A673 (cell line): Measurements from ENCODE around the gene PAX3. TPM values are rescaled to one million over a fixed set of nuclear protein-coding genes. Genes with fewer than 3 reads are reported as not detected.

ENCODE experiments used
- BruUV-seq: library from RNA; stranded (reverse); fragments of 400-500 nt; replicated peaks from 2 replicates; lab custom pipeline; 2021; lab: Mats Ljungman, UMichigan
- CTCF ChIA-PET: fragments of 300-600 bp; sonication (Branson Sonifier 250); formaldehyde crosslinking; loops from one replicate; lab custom pipeline; 2022; ENCODE audit warnings: antibody characterized with exemption; lab: Charles Lee
- POLR2A ChIA-PET: fragments of 300-600 bp; sonication (Branson Sonifier 250); formaldehyde crosslinking; loops from one replicate; lab custom pipeline; 2022; ENCODE audit warnings: antibody characterized with exemption; ENCODE audit not compliant: low non-redundant PET; lab: Charles Lee
- DNase-seq: peaks from one replicate; pipeline ENCODE4 v3.0.0-alpha.2; 2015; ENCODE audit warnings: low spot score
- H3K27ac ChIP-seq: fragments of 200-600 bp; sonication (generic); 2 replicates; pipeline ENCODE4 v1.5.1; 2016; ENCODE audit warnings: mixed run types, low read depth, mild to moderate bottlenecking, mixed read lengths, antibody characterized with exemption, low read length; ENCODE audit not compliant: poor library complexity, severe bottlenecking
- H3K27me3 ChIP-seq: fragments of 200-600 bp; sonication (generic); replicated peaks from 2 replicates; pipeline ENCODE4 v1.6.1; 2017; ENCODE audit warnings: mixed run types, low read depth, mild to moderate bottlenecking, mixed read lengths, antibody characterized with exemption, low read length; ENCODE audit not compliant: insufficient read depth, poor library complexity
- H3K36me3 ChIP-seq: fragments of 200-600 bp; sonication (generic); 2 replicates; pipeline ENCODE4 v1.6.1; 2016; ENCODE audit warnings: mixed run types, mild to moderate bottlenecking, mixed read lengths, antibody characterized with exemption, low read length; ENCODE audit not compliant: insufficient read depth, poor library complexity, severe bottlenecking
- H3K4me1 ChIP-seq: fragments of 200-600 bp; sonication (generic); 2 replicates; pipeline ENCODE4 v1.6.1; 2017; ENCODE audit warnings: mixed run types, mild to moderate bottlenecking, mixed read lengths, antibody characterized with exemption, low read length; ENCODE audit not compliant: insufficient read depth, poor library complexity, severe bottlenecking
- H3K4me3 ChIP-seq: fragments of 200-600 bp; sonication (generic); 2 replicates; pipeline ENCODE4 v1.5.1; 2016; ENCODE audit warnings: low read depth, mixed run types, mild to moderate bottlenecking, mixed read lengths, low read length; ENCODE audit not compliant: poor library complexity, severe bottlenecking
- H3K9me3 ChIP-seq: fragments of 200-600 bp; sonication (generic); 2 replicates; pipeline ENCODE4 v1.6.1; 2016; ENCODE audit warnings: mixed run types, low read depth, mild to moderate bottlenecking, mixed read lengths, antibody characterized with exemption, low read length; ENCODE audit not compliant: poor library complexity, severe bottlenecking
- CTCF ChIP-seq: fragments of 300-800, 200-600 bp; sonication (generic); conservative IDR thresholded peaks from 2 replicates; pipeline ENCODE4 v1.5.1; 2017; ENCODE audit warnings: low read depth, mild to moderate bottlenecking, antibody characterized with exemption, low read length, moderate library complexity, mixed read lengths
- EZH2 ChIP-seq: fragments of 200-600 bp; sonication (generic); IDR thresholded peaks from 2 replicates; pipeline ENCODE4 v1.6.1; 2017; ENCODE audit warnings: borderline replicate concordance, low read depth, mild to moderate bottlenecking, mixed read lengths, antibody characterized with exemption, low read length; ENCODE audit not compliant: poor library complexity, severe bottlenecking
- intact Hi-C: fragments of 100-400 bp; cut with micrococcal nuclease; formaldehyde crosslinking; loops from one replicate; pipeline ENCODE4 v1.10.0; 2022; ENCODE audit not compliant: unreplicated experiment
- total RNA-seq: library from RNA; stranded (reverse); gene quantifications from 2 replicates; pipeline ENCODE4 v1.2.3, GENCODE V29; 2021

PAX3 gene
- total RNA-seq, 1 experiment from 2014 or later: 39.3 TPM

GRCh38 chr2:222288590-222289277 lies 10.1 kb downstream of the PAX3 start:
- Histone ChIP-seq H3K27ac (no peak overlapping the region), H3K4me1 (peaks cover 34% of the 10 kb centered on the region), H3K27me3 (no peaks in the 10 kb centered on the region), H3K4me3 (no peak overlapping the region), H3K36me3 (peaks cover 31% of the 10 kb centered on the region), H3K9me3 (no peaks in the 10 kb centered on the region)
- DNase-seq: no peak
- no peak for TF ChIP-seq EZH2
- no peak for TF ChIP-seq CTCF
- no TSS peak for BruUV-seq
- intact Hi-C loops: no loop called here
- CTCF ChIA-PET: no interaction called here
- POLR2A ChIA-PET: interaction anchor here (0.7 kb wide), 1 partner anchor 12 kb away, joined by 3 read pairs; no protein-coding TSS in a partner anchor

- intact Hi-C loops: no loop called here
- BruUV-seq: no TSS peak
- no peak for TF ChIP-seq CTCF
- TF ChIP-seq EZH2: no peak
- POLR2A ChIA-PET: interaction anchor here (0.6 kb wide), 1 partner anchor 32 kb away, joined by 3 read pairs; no protein-coding TSS in a partner anchor
- Histone ChIP-seq H3K4me3 (no peak overlapping the region), H3K27ac (no peak overlapping the region), H3K36me3 (peaks cover 27% of the 10 kb centered on the region), H3K4me1 (peaks cover 33% of the 10 kb centered on the region), H3K27me3 (no peaks in the 10 kb centered on the region), H3K9me3 (no peaks in the 10 kb centered on the region)
- DNase-seq: no peak
- CTCF ChIA-PET: no interaction called here
Observed at GRCh38 chr2:222287862-222288479, 10.8 kb downstream of the PAX3 start.

- Histone ChIP-seq H3K36me3 (peaks cover 14% of the 10 kb centered on the region), H3K4me1 (peaks cover 2% of the 10 kb centered on the region), H3K4me3 (no peak overlapping the region), H3K27me3 (no peaks in the 10 kb centered on the region), H3K9me3 (no peaks in the 10 kb centered on the region), H3K27ac (no peak overlapping the region)
- CTCF ChIA-PET: no interaction called here
- TF ChIP-seq CTCF: no peak
- TF ChIP-seq EZH2: no peak
- POLR2A ChIA-PET: interaction anchor here (0.7 kb wide), 1 partner anchor 232 kb away, joined by 4 read pairs; no protein-coding TSS in a partner anchor
- no peak for DNase-seq
- intact Hi-C loops: no loop called here
- no TSS peak for BruUV-seq
Observed at GRCh38 chr2:222284466-222284865, 14.3 kb downstream of the PAX3 start.
